ENCODE data around the gene HEXB. TPM values are rescaled to one million over a fixed set of nuclear protein-coding genes. Genes with fewer than 3 reads are reported as not detected.
A peak's percentile ranks its signal among the peaks of the same experiment; 100 is the strongest.

HEXB gene
- total and polyA plus RNA-seq, 2 of the 13 experiments (the other 11 are each of a cell fraction or from before 2014, with no cell fraction given), result 100 to 104 TPM

DNA sequence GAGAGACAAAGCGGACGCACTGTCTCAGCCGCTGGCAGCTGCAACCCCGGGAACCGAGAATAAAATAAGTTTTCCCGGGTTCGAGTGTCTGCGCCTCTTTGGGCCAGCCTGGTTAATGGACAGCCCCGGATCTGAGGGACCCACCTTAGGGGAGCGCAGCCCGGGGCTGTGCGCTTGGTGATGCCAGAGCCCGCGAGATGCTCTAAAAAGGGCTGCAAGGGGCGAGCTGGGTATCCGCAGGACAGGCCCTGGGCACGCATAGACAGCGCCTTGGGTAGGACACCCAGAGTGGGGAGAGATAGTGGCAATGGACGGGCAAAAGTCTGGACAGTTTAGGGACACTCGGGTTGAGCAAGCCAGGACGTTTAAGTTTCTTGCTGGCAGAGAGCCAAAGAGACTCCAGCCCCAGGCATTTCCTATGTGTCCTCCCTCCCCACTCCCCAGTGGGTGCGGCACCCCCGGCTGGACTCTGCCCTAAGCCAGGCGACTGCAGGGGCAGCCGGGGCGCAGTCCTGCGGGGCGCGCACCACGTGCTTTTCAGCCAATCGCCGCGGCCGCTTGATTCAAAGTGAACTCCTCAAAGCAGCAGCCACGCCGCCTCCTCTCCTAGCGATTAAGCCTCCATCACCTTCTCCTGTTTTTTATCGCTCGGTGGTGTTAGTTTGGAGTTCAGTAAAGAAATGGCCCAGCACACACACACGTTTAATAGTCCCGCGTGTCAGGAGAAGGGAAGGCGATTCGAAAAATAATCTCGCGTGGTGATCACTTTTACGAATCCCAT, 43.9 kb upstream of the HEXB start (continued):
- TF ChIP-seq, protein P1, sequence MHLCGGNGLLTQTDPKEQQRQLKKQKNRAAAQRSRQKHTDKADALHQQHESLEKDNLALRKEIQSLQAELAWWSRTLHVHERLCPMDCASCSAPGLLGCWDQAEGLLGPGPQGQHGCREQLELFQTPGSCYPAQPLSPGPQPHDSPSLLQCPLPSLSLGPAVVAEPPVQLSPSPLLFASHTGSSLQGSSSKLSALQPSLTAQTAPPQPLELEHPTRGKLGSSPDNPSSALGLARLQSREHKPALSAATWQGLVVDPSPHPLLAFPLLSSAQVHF (CRISPR knock-in tag; IDR thresholded peaks at IDR 0.05), result no peak
- no peak for TF ChIP-seq TBL1XR1 (IDR thresholded peaks at IDR 0.05; ENCODE audit: borderline replicate concordance, low read length, partially characterized antibody)
- TF ChIP-seq, protein P2, sequence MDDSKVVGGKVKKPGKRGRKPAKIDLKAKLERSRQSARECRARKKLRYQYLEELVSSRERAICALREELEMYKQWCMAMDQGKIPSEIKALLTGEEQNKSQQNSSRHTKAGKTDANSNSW (CRISPR knock-in tag; IDR thresholded peaks at IDR 0.05; ENCODE audit: borderline replicate concordance), result no peak; the same call in 1 of the 2 replicates
- TF ChIP-seq ZNF530 (CRISPR knock-in tag; IDR thresholded peaks at IDR 0.05; ENCODE audit: low read depth), result no peak
- TF ChIP-seq HNF4G (IDR thresholded peaks at IDR 0.05; ENCODE audit: borderline replicate concordance, low read depth, low read length), result peak; percentile 93
- TF ChIP-seq HNF4G (CRISPR knock-in tag; IDR thresholded peaks at IDR 0.05; ENCODE audit: borderline replicate concordance, low read depth), result peak; percentile 89
- TF ChIP-seq ZNF143 (CRISPR knock-in tag; IDR thresholded peaks at IDR 0.05), result peak; percentile 54
- TF ChIP-seq, protein P3, sequence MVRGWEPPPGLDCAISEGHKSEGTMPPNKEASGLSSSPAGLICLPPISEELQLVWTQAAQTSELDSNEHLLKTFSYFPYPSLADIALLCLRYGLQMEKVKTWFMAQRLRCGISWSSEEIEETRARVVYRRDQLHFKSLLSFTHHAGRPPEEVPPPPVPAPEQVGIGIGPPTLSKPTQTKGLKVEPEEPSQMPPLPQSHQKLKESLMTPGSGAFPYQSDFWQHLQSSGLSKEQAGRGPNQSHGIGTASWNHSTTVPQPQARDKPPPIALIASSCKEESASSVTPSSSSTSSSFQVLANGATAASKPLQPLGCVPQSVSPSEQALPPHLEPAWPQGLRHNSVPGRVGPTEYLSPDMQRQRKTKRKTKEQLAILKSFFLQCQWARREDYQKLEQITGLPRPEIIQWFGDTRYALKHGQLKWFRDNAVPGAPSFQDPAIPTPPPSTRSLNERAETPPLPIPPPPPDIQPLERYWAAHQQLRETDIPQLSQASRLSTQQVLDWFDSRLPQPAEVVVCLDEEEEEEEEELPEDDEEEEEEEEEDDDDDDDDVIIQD (CRISPR knock-in tag; IDR thresholded peaks at IDR 0.05; ENCODE audit: low read depth), result peak; percentile 79
- no peak; the same call in 1 of the 2 replicates for TF ChIP-seq HMG20A (CRISPR knock-in tag; IDR thresholded peaks at IDR 0.05; ENCODE audit: borderline replicate concordance)
- TF ChIP-seq, protein P4, sequence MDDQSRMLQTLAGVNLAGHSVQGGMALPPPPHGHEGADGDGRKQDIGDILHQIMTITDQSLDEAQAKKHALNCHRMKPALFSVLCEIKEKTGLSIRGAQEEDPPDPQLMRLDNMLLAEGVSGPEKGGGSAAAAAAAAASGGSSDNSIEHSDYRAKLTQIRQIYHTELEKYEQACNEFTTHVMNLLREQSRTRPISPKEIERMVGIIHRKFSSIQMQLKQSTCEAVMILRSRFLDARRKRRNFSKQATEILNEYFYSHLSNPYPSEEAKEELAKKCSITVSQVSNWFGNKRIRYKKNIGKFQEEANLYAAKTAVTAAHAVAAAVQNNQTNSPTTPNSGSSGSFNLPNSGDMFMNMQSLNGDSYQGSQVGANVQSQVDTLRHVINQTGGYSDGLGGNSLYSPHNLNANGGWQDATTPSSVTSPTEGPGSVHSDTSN (CRISPR knock-in tag; IDR thresholded peaks at IDR 0.05; ENCODE audit: borderline replicate concordance), result peak; percentile 67; the same call in 1 of the 2 replicates
- peak; percentile 97 for TF ChIP-seq FOXM1 (CRISPR knock-in tag; IDR thresholded peaks at IDR 0.05)
- no peak for TF ChIP-seq TGIF2 (CRISPR knock-in tag; IDR thresholded peaks at IDR 0.05)
- TF ChIP-seq, protein P5, sequence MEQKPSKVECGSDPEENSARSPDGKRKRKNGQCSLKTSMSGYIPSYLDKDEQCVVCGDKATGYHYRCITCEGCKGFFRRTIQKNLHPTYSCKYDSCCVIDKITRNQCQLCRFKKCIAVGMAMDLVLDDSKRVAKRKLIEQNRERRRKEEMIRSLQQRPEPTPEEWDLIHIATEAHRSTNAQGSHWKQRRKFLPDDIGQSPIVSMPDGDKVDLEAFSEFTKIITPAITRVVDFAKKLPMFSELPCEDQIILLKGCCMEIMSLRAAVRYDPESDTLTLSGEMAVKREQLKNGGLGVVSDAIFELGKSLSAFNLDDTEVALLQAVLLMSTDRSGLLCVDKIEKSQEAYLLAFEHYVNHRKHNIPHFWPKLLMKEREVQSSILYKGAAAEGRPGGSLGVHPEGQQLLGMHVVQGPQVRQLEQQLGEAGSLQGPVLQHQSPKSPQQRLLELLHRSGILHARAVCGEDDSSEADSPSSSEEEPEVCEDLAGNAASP (CRISPR knock-in tag; IDR thresholded peaks at IDR 0.05; ENCODE audit: borderline replicate concordance), result 0 out of 2 replicates have a peak, but pooled peaks have one; percentile 33
- TF ChIP-seq, protein P6, sequence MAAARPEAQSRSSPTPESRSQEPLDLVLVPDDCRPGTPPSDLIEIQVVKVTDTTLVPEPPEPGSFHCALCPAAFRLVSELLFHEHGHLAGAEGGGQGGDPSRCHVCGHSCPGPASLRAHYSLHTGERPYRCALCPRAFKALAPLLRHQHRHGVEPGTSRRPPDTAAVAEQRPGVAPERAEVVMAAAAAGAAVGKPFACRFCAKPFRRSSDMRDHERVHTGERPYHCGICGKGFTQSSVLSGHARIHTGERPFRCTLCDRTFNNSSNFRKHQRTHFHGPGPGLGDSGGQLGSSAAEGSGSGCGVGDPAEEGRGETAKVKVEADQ (CRISPR knock-in tag; IDR thresholded peaks at IDR 0.05; ENCODE audit: borderline replicate concordance), result no peak
- TF ChIP-seq, protein P7, sequence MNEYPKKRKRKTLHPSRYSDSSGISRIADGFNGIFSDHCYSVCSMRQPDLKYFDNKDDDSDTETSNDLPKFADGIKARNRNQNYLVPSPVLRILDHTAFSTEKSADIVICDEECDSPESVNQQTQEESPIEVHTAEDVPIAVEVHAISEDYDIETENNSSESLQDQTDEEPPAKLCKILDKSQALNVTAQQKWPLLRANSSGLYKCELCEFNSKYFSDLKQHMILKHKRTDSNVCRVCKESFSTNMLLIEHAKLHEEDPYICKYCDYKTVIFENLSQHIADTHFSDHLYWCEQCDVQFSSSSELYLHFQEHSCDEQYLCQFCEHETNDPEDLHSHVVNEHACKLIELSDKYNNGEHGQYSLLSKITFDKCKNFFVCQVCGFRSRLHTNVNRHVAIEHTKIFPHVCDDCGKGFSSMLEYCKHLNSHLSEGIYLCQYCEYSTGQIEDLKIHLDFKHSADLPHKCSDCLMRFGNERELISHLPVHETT (CRISPR knock-in tag; conservative IDR thresholded peaks at IDR 0.05), result no peak
- TF ChIP-seq ZNF124 (CRISPR knock-in tag; IDR thresholded peaks at IDR 0.05), result no peak
- no peak for TF ChIP-seq ZNF761 (CRISPR knock-in tag; conservative IDR thresholded peaks at IDR 0.05)
- no peak; the same call in 1 of the 2 replicates for TF ChIP-seq SMAD3 (CRISPR knock-in tag; IDR thresholded peaks at IDR 0.05)
- TF ChIP-seq, protein P8, sequence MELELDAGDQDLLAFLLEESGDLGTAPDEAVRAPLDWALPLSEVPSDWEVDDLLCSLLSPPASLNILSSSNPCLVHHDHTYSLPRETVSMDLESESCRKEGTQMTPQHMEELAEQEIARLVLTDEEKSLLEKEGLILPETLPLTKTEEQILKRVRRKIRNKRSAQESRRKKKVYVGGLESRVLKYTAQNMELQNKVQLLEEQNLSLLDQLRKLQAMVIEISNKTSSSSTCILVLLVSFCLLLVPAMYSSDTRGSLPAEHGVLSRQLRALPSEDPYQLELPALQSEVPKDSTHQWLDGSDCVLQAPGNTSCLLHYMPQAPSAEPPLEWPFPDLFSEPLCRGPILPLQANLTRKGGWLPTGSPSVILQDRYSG (CRISPR knock-in tag; IDR thresholded peaks at IDR 0.05), result no peak
- TF ChIP-seq NFYC (CRISPR knock-in tag; IDR thresholded peaks at IDR 0.05), result peak; percentile 83
- no peak for TF ChIP-seq ZNF552 (CRISPR knock-in tag; IDR thresholded peaks at IDR 0.05; ENCODE audit: borderline replicate concordance)

Measured in HepG2 (cell line).